Stimulated activated CD8-positive, alpha-beta memory T cell treated with anti-CD3 and anti-CD28 coated beads, Interleukin-15, amount 100 ng/mL, for 24 hours (primary cell): ENCODE measurements around the gene OLFML3.
"Not testable (repeated sequence)": the region's sequence is repeated elsewhere in the genome, so short reads cannot be mapped to it uniquely, and the experiment has no call there.

Experiments
- DNase-seq: peaks from one replicate; pipeline ENCODE4 v3.0.0-alpha.2; 2020; ENCODE audit warnings: low read depth

Gene OLFML3

GRCh38 chr1:113991467-113991997 is 12.3 kb downstream of the OLFML3 start:
- DNase-seq: no peak

GRCh38 chr1:113993072-113993471 is 13.8 kb downstream of the OLFML3 start:
- no peak for DNase-seq

GRCh38 chr1:113993766-113994165 is 14.5 kb downstream of the OLFML3 start:
- no peak for DNase-seq

GRCh38 chr1:113995382-113995781 is 16.1 kb downstream of the OLFML3 start:
- DNase-seq: no peak

- DNase-seq: no peak
These were observed 19.1 kb downstream of the OLFML3 start for GRCh38 chr1:113998361-113998760.

GRCh38 chr1:113999233-113999632 is 20.0 kb downstream of the OLFML3 start:
- DNase-seq: no peak

- no peak for DNase-seq
These were observed 20.5 kb downstream of the OLFML3 start for GRCh38 chr1:113999799-114000198.

GRCh38 chr1:114000406-114000805 is 21.1 kb downstream of the OLFML3 start:
- no peak for DNase-seq

GRCh38 chr1:114002492-114003239 is 23.4 kb downstream of the OLFML3 start:
- DNase-seq: no peak

- DNase-seq: no peak
These were observed 24.2 kb downstream of the OLFML3 start for GRCh38 chr1:114003431-114003830.

- DNase-seq: not testable (repeated sequence)
These were observed 27.6 kb downstream of the OLFML3 start for GRCh38 chr1:114006825-114007224.

- DNase-seq: no peak
These were observed 29.2 kb downstream of the OLFML3 start for GRCh38 chr1:114008480-114008941.

GRCh38 chr1:114008993-114009392 is 29.7 kb downstream of the OLFML3 start:
- no peak for DNase-seq

- no peak for DNase-seq
These were observed 30.1 kb downstream of the OLFML3 start for GRCh38 chr1:114009393-114009792.

GRCh38 chr1:114010433-114011184 is 31.3 kb downstream of the OLFML3 start:
- DNase-seq: no peak

GRCh38 chr1:114011796-114012195 is 32.5 kb downstream of the OLFML3 start:
- no peak for DNase-seq

- no peak for DNase-seq
These were observed 35.8 kb downstream of the OLFML3 start for GRCh38 chr1:114015075-114015474.

GRCh38 chr1:114019724-114020123 is 40.5 kb downstream of the OLFML3 start:
- not testable (repeated sequence) for DNase-seq

GRCh38 chr1:114021665-114022099 is 42.4 kb downstream of the OLFML3 start:
- no peak for DNase-seq

- DNase-seq: no peak
These were observed 43.6 kb downstream of the OLFML3 start for GRCh38 chr1:114022877-114023276.

GRCh38 chr1:114023377-114023776 is 44.1 kb downstream of the OLFML3 start:
- DNase-seq: no peak

- no peak for DNase-seq
These were observed 44.8 kb downstream of the OLFML3 start for GRCh38 chr1:114024049-114024448.
